RPMI7951 (cell line): ENCODE results near the gene ARFGAP2. TPM values are rescaled to one million over a fixed set of nuclear protein-coding genes. Genes with fewer than 3 reads are reported as not detected.

Experiments
- DNase-seq: peaks from one replicate; pipeline ENCODE4 v3.0.0-alpha.2; 2012; ENCODE audit warnings: low read depth
- total RNA-seq: library from RNA; depleted of rRNA; stranded (reverse); fragments of >200 nt; shearing (Covaris generic); gene quantifications from 2 replicates; pipeline ENCODE4 v1.2.3, GENCODE V29; 2014

Gene ARFGAP2
- total RNA-seq, 1 experiment from 2014 or later = 63.4 TPM

- no peak for DNase-seq
Observed at GRCh38 chr11:47171061-47171838, 5.4 kb downstream of the ARFGAP2 start.

- DNase-seq = no peak
Observed at GRCh38 chr11:47166368-47166767, 10.3 kb downstream of the ARFGAP2 start.

GRCh38 chr11:47165253-47165840, 11.3 kb downstream of the ARFGAP2 start:
- no peak for DNase-seq

- no peak for DNase-seq
Observed at GRCh38 chr11:47164321-47164720, 12.4 kb downstream of the ARFGAP2 start.

- no peak for DNase-seq
Observed at GRCh38 chr11:47163898-47164297, 12.8 kb downstream of the ARFGAP2 start.

- DNase-seq = no peak
Observed at GRCh38 chr11:47163193-47163592, 13.5 kb downstream of the ARFGAP2 start.

GRCh38 chr11:47162426-47162825, 14.3 kb downstream of the ARFGAP2 start:
- no peak for DNase-seq

- DNase-seq = no peak
Observed at GRCh38 chr11:47161890-47162289, 14.8 kb downstream of the ARFGAP2 start.

- DNase-seq = peak; percentile 56
Observed at GRCh38 chr11:47161134-47161854, 15.4 kb downstream of the ARFGAP2 start.

- no peak for DNase-seq
Observed at GRCh38 chr11:47160753-47161133, 15.9 kb downstream of the ARFGAP2 start.

GRCh38 chr11:47158242-47158641, 18.4 kb downstream of the ARFGAP2 start:
- DNase-seq = no peak

GRCh38 chr11:47157805-47158204, 18.9 kb downstream of the ARFGAP2 start:
- no peak for DNase-seq

GRCh38 chr11:47156951-47157350, 19.7 kb downstream of the ARFGAP2 start:
- no peak for DNase-seq

- no peak for DNase-seq
Observed at GRCh38 chr11:47156333-47156732, 20.3 kb downstream of the ARFGAP2 start.

GRCh38 chr11:47155879-47156278, 20.8 kb downstream of the ARFGAP2 start:
- no peak for DNase-seq

GRCh38 chr11:47154616-47155570, 21.8 kb downstream of the ARFGAP2 start:
- no peak for DNase-seq

GRCh38 chr11:47152953-47153950, 23.4 kb downstream of the ARFGAP2 start:
- peak; percentile 59 for DNase-seq

- DNase-seq = no peak
Observed at GRCh38 chr11:47152126-47152952, 24.3 kb downstream of the ARFGAP2 start.

GRCh38 chr11:47149782-47150181, 26.9 kb downstream of the ARFGAP2 start:
- no peak for DNase-seq
